ENCODE measurements around the gene PIKFYVE. TPM values are rescaled to one million over a fixed set of nuclear protein-coding genes. Genes with fewer than 3 reads are reported as not detected.
A peak's percentile ranks its signal among the peaks of the same experiment; 100 is the strongest.
"Not testable (repeated sequence)": the region's sequence is repeated elsewhere in the genome, so short reads cannot be mapped to it uniquely, and the experiment has no call there.

PIKFYVE gene
- total RNA-seq, 1 experiment from 2014 or later = 16.2 TPM

DNA sequence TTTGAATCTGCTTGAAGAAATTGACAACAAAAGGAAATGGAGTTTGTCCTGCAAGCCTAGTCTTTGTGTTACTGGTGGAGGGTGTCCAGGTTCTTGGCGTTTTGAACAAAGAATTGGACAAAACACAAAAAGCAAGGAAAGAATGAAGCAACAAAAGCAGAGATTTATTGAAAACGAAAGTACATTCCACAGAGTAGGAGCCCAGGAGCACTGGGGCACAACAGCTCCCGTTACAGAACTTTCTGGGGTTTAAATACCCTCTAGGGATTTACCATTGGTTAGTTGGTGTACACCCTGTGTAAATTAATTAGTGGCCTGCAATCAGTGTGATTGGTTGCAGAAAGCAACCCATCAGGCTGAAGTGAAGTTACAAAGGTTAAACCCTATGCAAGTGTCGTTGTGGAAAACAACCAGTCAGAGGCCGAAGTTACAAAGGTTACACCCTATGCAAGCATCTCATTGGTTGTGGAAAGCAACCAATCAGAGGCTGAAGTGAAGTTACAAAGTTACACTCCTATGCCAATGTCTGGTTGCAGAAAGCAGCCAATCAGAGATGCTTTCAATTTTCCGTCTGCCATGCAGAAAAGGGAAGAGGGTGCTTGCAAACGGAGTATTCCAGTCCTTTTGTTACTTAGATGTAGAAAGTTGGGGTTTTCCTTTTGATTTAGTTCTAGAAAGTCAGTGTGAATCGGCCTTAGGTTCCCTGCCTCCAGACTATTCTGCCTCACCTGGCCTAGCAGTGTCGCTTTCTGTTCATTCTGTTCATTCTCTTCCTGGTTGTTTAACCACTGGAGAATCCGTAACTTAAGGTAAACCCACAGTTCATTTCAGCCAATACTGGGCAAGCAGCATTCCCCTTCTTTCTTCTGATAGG, 92.9 kb downstream of the PIKFYVE start:
- DNase-seq (ENCODE audit: low read depth) = no peak

DNA sequence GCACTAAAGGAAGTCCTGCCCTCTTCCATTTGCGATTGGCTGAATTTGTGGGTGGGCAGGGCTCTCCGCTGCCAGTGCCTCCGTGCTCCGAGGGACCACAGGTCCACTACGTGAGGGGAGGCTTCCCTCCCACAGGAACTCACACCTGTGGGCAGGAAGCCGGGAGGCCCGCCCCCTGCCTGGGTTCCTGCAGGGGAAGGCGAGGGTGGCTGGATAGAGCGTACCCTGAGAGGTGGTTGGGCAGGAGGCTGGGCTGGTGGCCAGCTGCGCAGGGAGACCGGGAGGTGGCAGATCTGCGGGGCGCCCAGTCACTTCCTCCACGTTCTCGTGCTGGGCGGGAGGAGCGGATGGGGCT, 93.6 kb downstream of the PIKFYVE start:
- no peak for DNase-seq (ENCODE audit: low read depth)

DNA sequence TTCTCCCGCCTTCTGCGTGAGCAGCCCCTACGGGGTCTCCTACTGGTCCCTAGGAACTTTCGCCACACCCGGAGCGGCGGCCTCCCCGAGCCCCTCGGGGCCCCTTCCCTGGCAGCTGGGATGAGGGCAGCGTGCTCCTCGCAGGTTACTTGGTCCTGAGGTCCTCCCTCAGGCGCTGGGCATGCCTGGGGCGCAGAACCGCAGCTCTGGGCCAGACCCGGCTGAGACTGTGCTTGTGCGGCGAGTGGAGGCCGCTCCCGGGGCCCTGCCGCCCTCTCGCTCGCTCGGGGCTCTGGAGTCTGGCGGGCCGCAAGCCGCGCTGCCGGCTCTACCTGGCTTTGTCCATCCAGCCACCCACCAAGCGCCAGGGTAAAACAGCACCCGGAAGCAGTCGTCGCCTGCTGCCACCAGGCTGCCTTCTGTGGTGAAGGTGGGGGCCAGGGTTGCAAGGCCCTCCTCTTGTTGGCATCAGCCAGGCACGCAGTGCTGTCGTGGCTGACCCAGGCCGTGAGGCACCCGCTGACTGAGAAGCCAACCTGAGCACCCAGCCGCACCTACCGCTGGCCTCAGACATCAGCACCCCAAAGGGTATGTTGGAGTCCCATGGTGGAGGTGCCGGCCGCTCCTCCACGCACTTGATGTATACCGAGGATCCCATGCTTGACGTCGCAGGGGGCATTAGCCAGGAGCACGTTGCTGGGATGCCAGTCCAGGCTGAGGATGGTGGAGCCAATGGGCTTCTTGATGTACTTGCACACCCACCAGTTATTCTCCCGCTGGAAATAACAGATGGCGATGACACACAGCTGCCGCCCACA, 94.4 kb downstream of the PIKFYVE start:
- DNase-seq (ENCODE audit: low read depth) = no peak

DNA sequence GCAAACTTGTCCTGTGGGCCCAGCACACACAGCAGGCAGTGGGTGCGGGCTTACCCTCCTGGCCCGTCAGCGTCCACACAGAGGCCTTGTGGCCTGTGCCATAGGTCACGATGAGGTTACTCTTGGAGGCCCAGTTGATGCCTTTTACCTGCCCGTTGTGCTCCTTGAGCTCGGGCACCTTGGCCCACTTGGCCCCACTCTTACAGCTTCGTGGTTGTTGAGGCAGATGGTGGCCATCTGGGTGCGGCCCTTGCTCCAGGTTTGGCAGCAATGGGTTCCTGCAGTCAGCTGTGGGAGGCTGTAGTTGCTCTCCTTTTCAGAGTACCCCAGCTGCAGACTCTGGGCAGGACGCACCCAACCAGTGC, 95.0 kb downstream of the PIKFYVE start:
- no peak for DNase-seq (ENCODE audit: low read depth)

DNA sequence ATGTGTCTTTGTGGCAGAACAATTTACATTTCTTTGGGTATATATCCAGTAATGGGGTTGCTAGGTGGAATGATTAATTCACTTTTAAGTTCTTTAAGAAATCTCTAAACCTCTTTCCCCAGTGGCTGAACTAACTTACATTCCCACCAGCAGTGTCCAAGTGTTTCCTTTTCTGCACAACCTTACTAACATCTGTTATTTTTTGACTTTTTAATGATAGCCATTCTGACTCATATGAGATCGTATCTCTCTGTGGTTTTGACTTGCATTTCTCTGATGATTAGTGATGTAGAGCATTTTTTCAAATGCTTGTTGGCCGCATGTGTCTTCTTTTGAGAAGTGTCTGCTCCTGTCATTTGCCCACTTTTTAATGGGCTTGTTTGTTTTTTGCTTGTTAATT, 97.4 kb downstream of the PIKFYVE start:
- DNase-seq (ENCODE audit: low read depth) = peak; percentile 84

DNA sequence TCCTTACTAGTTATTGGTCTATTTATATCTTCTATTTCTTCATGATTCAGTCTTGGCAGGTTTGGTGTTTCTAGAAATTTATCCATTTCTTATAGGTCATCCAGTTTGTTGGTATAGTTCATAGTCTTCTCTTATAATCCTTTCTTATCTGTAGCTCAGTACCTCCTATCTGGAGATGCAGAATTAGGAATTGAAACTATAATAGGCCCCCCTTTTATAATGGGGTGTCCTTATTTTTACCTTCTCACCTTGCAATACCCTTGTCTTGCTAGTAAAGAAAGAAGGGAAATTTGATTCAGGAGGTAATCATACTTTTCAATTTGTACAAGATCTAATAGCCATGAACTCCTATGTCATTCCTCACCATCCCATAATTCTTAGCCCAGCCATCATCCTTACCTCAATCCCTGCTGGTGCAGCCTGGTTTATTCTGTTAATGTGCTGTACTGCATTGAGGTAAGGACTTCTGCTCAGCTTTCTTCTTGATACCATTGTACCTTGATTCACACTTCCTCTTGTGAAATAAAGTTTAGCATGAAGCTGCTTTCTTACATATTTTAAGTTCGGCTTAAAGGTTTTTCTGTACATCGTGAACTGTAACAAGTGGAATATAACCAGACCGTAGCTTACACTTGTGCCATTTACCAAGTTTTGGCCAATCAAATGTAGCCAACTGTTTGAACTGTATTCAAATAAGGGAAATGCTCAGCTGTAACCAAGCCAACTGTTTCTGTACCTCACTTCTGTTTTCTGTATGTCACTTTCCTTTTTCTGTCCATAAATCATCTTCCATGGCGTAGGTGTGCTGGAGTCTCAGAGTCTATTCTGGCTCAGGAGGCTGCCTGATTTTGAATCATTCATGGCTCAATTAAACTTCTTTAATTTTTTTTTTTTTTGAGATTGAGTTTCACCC, 100.4 kb downstream of the PIKFYVE start:
- DNase-seq (ENCODE audit: low read depth) = no peak

DNA sequence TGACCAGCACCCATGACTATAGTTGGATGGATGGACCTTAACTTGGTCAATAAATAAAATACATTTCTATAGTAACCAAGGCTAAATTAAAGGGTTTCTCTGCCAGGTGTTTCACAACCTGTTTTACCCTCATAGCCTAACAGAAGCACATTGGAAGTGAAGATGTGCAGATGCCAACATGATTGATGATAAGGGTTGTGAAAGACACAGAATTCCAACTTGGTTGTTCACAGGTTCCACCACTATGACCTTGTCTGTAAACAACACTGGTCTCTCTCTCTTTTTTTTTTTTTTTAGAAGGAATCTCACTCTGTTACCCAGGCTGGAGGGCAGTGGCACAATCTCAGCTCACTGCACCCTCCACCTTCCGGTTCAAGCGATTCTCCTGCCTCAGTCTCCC, 103.0 kb downstream of the PIKFYVE start:
- DNase-seq (ENCODE audit: low read depth) = no peak

DNA sequence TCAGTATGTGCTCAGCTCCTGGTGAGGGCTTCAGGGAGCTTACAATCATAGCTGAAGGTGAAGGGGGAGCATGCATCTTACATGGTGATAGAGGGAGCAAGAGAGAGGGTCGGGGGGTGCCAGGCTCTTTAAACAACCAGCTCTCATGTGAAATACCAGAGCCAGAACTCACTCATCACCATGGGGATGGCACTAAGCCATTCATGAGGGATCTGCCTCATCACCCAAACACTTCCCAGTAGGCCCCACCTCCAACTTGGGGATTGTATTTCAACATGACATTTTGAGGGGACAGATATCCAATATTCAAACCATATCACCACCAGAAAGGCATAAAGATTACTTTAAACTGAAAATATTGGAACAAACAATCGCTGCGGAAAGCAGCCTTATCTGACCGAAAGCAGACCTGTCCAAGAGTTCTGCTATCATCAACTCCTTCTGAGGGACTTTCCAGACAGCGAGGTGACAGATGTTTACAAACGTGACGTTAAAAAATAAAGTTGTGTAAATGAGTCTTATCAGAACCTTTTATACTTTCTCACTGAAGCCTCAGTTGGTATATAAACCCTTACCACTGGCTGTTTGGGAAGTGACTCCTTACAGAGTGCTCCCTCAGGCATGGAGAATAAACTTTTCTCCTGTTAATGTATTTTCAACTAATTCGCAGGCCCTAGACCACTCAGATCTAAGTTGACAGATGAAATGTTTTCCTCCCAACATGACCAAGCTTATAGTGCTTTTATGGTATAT, 105.0 kb downstream of the PIKFYVE start:
- DNase-seq (ENCODE audit: low read depth) = peak; percentile 16

DNA sequence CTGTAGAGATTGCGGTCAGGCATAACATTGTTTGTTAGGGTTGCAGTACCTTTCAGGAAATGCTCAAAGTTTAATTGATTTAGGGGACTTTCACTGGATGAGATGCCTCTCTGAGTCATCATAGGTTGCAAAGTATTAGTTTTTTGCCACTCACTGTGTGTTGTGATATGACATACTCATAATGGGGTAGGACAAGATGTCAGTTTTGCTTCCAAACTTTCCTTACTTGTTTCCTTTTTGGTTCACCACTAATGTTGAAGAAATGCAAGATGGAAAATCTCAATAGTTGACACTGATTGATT, 105.5 kb downstream of the PIKFYVE start:
- no peak for DNase-seq (ENCODE audit: low read depth)

DNA sequence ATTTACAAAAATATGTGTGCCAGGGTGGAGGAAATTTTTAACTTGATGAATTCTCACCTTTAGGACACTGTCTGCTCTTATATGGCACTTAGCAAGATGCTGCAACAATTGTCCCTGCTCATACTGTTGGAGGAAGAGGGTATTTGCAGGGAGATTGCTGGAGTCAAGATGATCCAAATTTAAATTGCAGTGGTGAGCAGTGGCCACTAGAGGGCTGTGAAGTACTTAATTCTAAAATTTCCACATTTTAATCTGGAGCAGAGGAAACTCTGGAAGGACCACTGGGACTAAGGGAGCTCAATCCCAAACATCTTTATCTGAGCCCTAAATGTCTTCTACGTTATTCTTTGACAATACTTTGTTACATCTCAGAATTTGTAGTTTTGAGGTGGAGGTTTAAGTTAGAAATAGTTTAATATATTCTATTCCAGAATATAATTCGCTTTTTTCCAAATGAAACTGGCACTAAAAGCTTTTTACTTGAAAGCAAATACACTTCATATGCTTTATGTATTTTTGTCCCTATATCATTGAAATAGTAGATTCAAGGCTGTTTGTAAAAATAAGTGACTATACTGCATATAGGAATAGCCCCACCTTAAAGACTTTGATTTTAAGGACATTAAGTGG, 107.5 kb downstream of the PIKFYVE start:
- DNase-seq (ENCODE audit: low read depth) = peak; percentile 62

DNA sequence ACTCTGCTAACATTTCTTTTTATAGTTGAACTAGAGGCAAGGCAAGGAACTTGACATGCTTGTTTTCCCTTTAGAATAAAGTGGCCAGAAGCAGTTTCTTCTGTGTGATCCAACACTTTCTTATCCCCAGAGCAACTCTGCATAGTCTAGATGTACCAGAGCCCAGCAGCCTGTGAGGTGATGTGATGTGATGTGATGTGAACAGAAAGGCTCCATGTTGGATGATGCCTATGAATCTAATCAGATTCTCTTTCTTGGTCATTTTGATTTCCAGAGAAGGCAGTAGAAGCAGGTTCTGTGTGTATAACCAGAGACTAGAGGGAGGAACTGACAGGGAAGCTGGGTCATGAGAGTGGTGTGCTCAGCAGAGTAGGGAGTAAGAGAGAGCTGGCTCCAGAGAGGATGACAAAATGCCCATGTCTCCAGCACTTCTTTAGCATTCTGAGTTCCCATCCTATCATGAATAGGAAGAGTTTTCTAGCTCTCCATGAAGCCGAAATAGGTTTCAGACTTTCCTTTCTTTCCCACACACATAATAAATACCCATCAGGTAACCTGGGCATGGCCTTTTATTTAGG, 109.5 kb downstream of the PIKFYVE start:
- DNase-seq (ENCODE audit: low read depth) = no peak

DNA sequence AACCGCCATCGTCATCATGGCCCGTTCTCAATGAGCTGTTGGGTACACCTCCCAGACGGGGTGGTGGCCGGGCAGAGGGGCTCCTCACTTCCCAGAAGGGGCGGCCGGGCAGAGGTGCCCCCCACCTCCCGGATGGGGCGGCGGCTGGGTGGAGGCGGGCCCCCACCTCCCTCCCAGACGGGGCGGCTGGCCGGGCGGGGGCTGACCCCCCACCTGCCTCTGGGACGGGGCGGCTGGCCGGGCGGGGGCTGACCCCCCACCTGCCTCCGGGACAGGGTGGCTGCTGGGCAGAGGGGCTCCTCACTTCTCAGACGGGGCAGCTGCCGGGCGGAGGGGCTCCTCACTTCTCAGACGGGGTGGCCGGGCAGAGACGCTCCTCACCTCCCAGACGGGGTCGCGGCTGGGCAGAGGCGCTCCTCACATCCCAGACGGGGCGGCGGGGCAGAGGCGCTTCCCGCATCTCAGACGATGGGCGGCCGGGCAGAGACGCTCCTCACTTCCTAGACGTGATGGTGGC, 111.3 kb downstream of the PIKFYVE start:
- not testable (repeated sequence) for DNase-seq (ENCODE audit: low read depth)

DNA sequence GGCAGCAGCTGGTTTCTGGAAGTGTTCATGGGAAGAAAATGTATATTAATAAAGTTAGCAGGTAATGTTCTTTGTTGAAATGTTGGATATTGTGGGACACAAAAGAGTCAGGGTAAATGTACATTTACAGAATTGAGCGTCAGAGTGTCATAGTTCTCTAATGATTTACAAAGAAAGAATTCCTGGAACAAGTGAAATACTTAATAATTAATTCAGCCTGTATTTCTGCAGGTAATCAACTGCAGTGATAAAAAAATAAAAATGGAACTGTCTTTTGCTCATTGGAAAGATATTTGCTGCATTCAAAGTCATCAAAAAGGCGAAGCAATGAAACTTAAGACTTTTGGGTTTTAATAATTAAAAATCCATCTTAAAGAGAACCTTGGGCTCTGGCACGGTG, 113.1 kb downstream of the PIKFYVE start:
- DNase-seq (ENCODE audit: low read depth) = no peak

DNA sequence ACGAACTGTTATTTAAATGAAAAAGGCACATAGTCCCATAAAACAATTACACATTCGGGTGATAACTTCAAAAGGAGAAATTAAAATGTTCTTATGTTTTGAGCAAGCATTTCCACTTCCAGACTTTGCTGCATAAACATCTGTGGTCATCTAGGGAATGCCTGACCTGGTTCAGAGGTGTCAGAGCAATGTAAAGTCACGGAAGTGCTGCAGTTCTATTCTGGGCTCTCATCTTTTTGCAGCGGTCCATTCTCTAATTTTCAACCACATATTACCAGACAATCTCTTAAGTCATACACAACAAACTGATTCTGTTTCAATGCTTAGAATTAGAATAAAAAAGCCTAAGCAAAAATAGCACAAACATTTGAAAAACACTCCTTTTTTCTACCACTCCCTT, 118.6 kb downstream of the PIKFYVE start:
- no peak for DNase-seq (ENCODE audit: low read depth)

DNA sequence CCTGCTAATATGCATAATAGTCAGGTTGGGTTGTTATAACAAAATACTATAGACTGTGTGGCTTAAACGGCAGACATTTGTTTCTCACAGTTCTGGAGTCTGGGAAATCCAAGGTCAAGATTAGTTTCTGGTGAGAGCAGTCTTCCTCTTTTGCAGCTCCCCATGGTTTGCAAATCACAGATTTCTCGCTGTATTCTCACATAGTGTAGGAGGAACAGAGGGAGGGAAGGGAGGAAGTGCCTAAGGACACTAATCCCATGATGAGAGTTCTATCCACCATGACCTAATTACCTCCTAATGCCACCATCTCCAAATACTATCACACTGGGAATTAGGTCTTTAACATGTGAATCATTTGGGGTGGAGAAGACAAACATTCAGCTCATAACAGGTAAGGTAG, 120.5 kb downstream of the PIKFYVE start:
- no peak for DNase-seq (ENCODE audit: low read depth)

DNA sequence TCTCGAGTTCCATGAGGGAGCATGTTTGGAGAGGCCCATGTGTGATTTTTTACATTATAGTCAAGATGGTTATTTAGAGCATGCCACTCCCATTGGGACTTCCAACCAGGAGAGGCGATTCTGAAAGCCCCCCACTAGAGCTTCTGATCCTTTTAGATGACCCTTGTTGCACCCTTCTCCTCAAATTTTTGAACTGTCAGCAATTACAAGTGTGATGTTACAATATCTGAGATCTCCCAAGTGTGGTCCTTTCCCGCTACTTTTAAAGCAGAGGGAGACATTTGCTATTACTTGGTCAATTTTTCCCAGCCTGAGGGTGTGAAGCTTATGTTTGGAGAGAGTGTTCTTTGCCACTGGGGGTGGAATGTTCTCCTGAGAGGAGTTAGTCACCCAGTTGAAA, 123.9 kb downstream of the PIKFYVE start:
- no peak for DNase-seq (ENCODE audit: low read depth)

DNA sequence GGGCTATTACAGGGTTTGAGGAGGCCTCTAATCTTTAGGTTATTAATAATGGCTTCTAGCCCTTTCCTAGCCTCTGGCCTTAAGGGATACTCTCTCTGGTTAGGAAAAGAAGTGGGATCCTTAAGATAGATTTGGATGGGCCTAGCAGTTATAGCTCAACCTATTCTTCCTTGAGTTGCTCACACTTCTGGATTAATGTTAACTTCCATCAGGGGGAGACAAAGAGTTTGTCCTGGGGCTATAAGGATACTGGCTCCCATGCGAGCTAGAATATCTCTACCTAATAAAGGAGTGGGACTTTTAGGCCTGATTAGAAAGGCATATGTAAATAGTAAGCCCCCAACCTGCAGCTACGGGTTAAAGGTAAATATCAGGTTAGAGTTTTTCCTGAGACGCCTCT, 126.2 kb downstream of the PIKFYVE start:
- peak; percentile 8 for DNase-seq (ENCODE audit: low read depth)

DNA sequence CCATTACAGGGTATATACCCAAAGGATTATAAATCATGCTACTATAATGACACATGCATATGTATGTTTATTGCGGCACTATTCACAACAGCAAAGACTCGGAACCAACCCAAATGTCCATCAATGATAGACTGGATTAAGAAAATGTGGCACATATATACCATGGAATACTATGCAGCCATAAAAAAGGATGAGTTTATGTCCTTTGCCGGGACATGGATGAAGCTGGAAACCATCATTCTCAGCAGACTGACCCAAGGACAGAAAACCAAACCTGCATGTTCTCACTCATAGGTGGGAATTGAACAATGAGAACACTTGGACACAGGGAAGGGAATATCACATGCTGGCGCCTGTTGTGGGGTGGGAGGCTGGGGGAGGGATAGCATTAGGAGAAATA, 130.7 kb downstream of the PIKFYVE start:
- DNase-seq (ENCODE audit: low read depth) = not testable (repeated sequence)

DNA sequence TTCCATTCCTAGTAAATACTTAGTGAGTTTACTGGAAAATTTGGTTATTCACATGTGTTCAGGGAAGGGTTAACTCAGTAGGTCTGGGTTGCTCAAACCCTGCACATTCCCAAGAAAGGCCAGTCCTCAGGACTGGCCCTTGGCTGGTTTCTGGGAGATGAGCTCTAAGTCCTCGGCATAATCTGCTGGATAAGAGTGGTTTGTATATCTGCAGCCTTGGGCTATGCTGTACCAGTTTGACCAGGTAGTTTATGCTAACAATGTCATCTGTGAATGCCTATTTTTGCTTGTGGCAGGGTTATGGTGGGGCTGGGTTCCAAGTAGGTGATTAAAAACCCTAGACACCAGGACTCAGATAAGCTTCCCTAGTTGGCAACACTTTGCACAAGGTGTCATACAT, 133.1 kb downstream of the PIKFYVE start:
- DNase-seq (ENCODE audit: low read depth) = no peak
